Panc1 (cell line): Measurements from ENCODE around the gene NID1. TPM values are rescaled to one million over a fixed set of nuclear protein-coding genes. Genes with fewer than 3 reads are reported as not detected.

Experiments used
- ATAC-seq: fragments of 200-7000 bp; cut with Tn5 transposase; 2 replicates; pipeline ENCODE4 v1.9.1; 2020; ENCODE audit warnings: mild to moderate bottlenecking, moderate library complexity
- BruUV-seq: library from RNA; stranded (reverse); fragments of 400-500 nt; replicated peaks from 2 replicates; lab custom pipeline; 2021; lab: Mats Ljungman, UMichigan
- CTCF ChIA-PET: fragments of 300-600 bp; sonication (Branson Sonifier 250); formaldehyde crosslinking; loops from one replicate; lab custom pipeline; 2022; ENCODE audit warnings: antibody characterized with exemption; lab: Charles Lee
- POLR2A ChIA-PET: fragments of 300-600 bp; sonication (Branson Sonifier 250); formaldehyde crosslinking; loops from one replicate; lab custom pipeline; 2022; ENCODE audit warnings: antibody characterized with exemption; lab: Charles Lee
- DNase-seq: peaks from one replicate; pipeline ENCODE4 v3.0.0-alpha.2; 2010; ENCODE audit warnings: low read depth, low spot score
- H3K27ac ChIP-seq: 2 replicates; pipeline ENCODE4 v1.5.1; 2011; ENCODE audit warnings: mild to moderate bottlenecking, low read length, inconsistent platforms
- H3K27me3 ChIP-seq: fragments of 200-500 bp; sonication (Bioruptor generic); 2 replicates; pipeline ENCODE4 v1.6.0; 2014; ENCODE audit warnings: low read length, inconsistent platforms; ENCODE audit not compliant: control insufficient read depth, insufficient read depth
- H3K36me3 ChIP-seq: fragments of 200-500 bp; sonication (Bioruptor generic); 2 replicates; pipeline ENCODE4 v1.5.1; 2014; ENCODE audit warnings: inconsistent platforms, mild to moderate bottlenecking, low read length, moderate library complexity; ENCODE audit not compliant: control insufficient read depth, insufficient read depth
- H3K4me1 ChIP-seq: 2 replicates; pipeline ENCODE4 v1.5.1; 2011; ENCODE audit warnings: inconsistent platforms, mild to moderate bottlenecking, low read length, moderate library complexity; ENCODE audit not compliant: control insufficient read depth, insufficient read depth
- H3K4me3 ChIP-seq, 2 experiments: 2 replicates each; pipeline ENCODE4 v1.5.1; 2011 to 2012; ENCODE audit warnings: low read depth in 2 of 2, low read length in 2 of 2, mild to moderate bottlenecking in 2 of 2, inconsistent platforms in 1 of 2, moderate library complexity in 1 of 2
- H3K9me3 ChIP-seq: fragments of 200-500 bp; sonication (Bioruptor generic); 2 replicates; pipeline ENCODE4 v1.5.1; 2014; ENCODE audit warnings: low read depth, mild to moderate bottlenecking, inconsistent platforms, low read length, moderate library complexity; ENCODE audit not compliant: control insufficient read depth, insufficient read depth
- POLR2AphosphoS5 ChIP-seq: IDR thresholded peaks from 2 replicates; pipeline ENCODE4 v1.6.1; 2012; ENCODE audit warnings: mild to moderate bottlenecking, low read depth, low read length, moderate library complexity
- REST ChIP-seq, 2 experiments: IDR thresholded peaks; 2 replicates each; pipeline ENCODE4 v1.6.1; 2011 to 2012; ENCODE audit warnings: low read depth in 2 of 2, control low read depth in 1 of 2, low read length in 1 of 2, mild to moderate bottlenecking in 1 of 2, moderate library complexity in 1 of 2; ENCODE audit not compliant: insufficient read depth in 1 of 2
- SIN3A ChIP-seq: IDR thresholded peaks from 2 replicates; pipeline ENCODE4 v1.6.1; 2012; ENCODE audit warnings: low read depth, mild to moderate bottlenecking, low read length, moderate library complexity, borderline replicate concordance; ENCODE audit not compliant: insufficient read depth
- TCF7L2 ChIP-seq: IDR thresholded peaks from 2 replicates; pipeline ENCODE4 v1.6.1; 2011; ENCODE audit warnings: mild to moderate bottlenecking, low read depth, low read length, inconsistent platforms
- in situ Hi-C: cut with HindIII; loops from 2 replicates; pipeline ENCODE4 v1.10.0; 2016; ENCODE audit warnings: low sequenced_read_pairs, low pct_unique_long_range_greater_than_20kb
- intact Hi-C: fragments of 100-400 bp; cut with micrococcal nuclease; formaldehyde crosslinking; loops from one replicate; pipeline ENCODE4 v1.10.0; 2022; ENCODE audit not compliant: unreplicated experiment
- total RNA-seq: library from RNA; stranded (reverse); gene quantifications from one replicate; pipeline ENCODE4 v1.2.1, GENCODE V29; 2021; ENCODE audit not compliant: unreplicated experiment
- TF ChIP-seq, protein P1 (sequence below): fragments of 450-650 bp; IDR thresholded peaks from 2 replicates; pipeline ENCODE4 v1.5.1; 2017; ENCODE audit warnings: mild to moderate bottlenecking

Gene NID1
- total RNA-seq, 1 experiment from 2014 or later: 89.3 TPM

GRCh38 chr1:236060286-236060685 is 4.6 kb downstream of the NID1 start:
- intact Hi-C loops: loop anchor here (2.0 kb wide), 1 partner anchor 25 kb away; no protein-coding TSS in a partner anchor
- CTCF ChIA-PET: no interaction called here
- no peak for ATAC-seq

GRCh38 chr1:236059011-236059410 is 5.9 kb downstream of the NID1 start:
- Histone ChIP-seq H3K9me3 (no peaks in the 10 kb centered on the region), H3K4me3 (no peak overlapping the region), H3K27me3 (no peaks in the 10 kb centered on the region), H3K27ac (no peak overlapping the region), H3K4me1 (peaks cover 16% of the 10 kb centered on the region), H3K36me3 (no peaks in the 10 kb centered on the region)
- intact Hi-C loops: no loop called here
- BruUV-seq: no TSS peak
- POLR2A ChIA-PET: no interaction called here
- CTCF ChIA-PET: no interaction called here
- no peak for DNase-seq
- no peak for TF ChIP-seq SIN3A
- no peak for TF ChIP-seq POLR2AphosphoS5
- TF ChIP-seq, protein P1, sequence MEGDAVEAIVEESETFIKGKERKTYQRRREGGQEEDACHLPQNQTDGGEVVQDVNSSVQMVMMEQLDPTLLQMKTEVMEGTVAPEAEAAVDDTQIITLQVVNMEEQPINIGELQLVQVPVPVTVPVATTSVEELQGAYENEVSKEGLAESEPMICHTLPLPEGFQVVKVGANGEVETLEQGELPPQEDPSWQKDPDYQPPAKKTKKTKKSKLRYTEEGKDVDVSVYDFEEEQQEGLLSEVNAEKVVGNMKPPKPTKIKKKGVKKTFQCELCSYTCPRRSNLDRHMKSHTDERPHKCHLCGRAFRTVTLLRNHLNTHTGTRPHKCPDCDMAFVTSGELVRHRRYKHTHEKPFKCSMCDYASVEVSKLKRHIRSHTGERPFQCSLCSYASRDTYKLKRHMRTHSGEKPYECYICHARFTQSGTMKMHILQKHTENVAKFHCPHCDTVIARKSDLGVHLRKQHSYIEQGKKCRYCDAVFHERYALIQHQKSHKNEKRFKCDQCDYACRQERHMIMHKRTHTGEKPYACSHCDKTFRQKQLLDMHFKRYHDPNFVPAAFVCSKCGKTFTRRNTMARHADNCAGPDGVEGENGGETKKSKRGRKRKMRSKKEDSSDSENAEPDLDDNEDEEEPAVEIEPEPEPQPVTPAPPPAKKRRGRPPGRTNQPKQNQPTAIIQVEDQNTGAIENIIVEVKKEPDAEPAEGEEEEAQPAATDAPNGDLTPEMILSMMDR: no peak
- TF ChIP-seq REST (IDR thresholded peaks at IDR 0.05; ENCODE audit: insufficient read depth in 1 of 2, low read depth in 2 of 2, low read length in 1 of 2): no peak
- TF ChIP-seq TCF7L2: no peak
- in situ Hi-C loops: no loop called here
- no peak for ATAC-seq

More at GRCh38 chr1:236060286-236060685, 4.6 kb downstream of the NID1 start:
- POLR2A ChIA-PET: no interaction called here
- no peak for DNase-seq
- H3K27me3 ChIP-seq: no peaks in the 10 kb centered on the region
- in situ Hi-C loops: no loop called here
- H3K27ac ChIP-seq: no peak overlapping the region
- no peak for TF ChIP-seq POLR2AphosphoS5
- TF ChIP-seq, protein P1: no peak
- no peak for TF ChIP-seq SIN3A
- TF ChIP-seq TCF7L2: no peak
- TF ChIP-seq REST (IDR thresholded peaks at IDR 0.05; ENCODE audit: insufficient read depth in 1 of 2, low read depth in 2 of 2, low read length in 1 of 2): no peak
- H3K4me1 ChIP-seq: peaks cover 16% of the 10 kb centered on the region
- H3K36me3 ChIP-seq: no peaks in the 10 kb centered on the region
- H3K9me3 ChIP-seq: no peaks in the 10 kb centered on the region
- BruUV-seq: no TSS peak
- no peak overlapping the region for H3K4me3 ChIP-seq
